ENCODE results near the gene STAT6.

DNA sequence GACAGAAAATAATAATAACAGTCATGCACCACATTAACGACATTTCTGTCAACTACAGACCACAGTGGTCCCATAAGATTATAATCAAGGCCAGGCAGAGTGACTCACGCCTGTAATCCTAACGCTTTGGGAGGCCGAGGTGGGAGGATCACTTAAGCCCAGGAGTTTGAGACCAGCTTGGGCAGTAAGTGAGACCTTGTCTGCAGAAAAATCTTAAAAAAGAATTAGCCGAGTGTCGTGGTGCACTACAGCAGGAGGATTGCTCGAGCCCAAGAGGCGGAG, 13.7 kb downstream of the STAT6 start:
- no peak for TF ChIP-seq POLR2A (IDR thresholded peaks at IDR 0.05; ENCODE audit: control extremely low read depth in 1 of 2, low read depth in 2 of 2, low read length in 2 of 2)
- TF ChIP-seq CBX5 (IDR thresholded peaks at IDR 0.05; ENCODE audit: low read depth, low read length), result no peak
- no peak for TF ChIP-seq TEAD4 (IDR thresholded peaks at IDR 0.05; ENCODE audit: low read depth, low read length)
- TF ChIP-seq, protein P1, sequence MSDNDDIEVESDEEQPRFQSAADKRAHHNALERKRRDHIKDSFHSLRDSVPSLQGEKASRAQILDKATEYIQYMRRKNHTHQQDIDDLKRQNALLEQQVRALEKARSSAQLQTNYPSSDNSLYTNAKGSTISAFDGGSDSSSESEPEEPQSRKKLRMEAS (IDR thresholded peaks at IDR 0.05), result no peak
- TF ChIP-seq, protein P2, sequence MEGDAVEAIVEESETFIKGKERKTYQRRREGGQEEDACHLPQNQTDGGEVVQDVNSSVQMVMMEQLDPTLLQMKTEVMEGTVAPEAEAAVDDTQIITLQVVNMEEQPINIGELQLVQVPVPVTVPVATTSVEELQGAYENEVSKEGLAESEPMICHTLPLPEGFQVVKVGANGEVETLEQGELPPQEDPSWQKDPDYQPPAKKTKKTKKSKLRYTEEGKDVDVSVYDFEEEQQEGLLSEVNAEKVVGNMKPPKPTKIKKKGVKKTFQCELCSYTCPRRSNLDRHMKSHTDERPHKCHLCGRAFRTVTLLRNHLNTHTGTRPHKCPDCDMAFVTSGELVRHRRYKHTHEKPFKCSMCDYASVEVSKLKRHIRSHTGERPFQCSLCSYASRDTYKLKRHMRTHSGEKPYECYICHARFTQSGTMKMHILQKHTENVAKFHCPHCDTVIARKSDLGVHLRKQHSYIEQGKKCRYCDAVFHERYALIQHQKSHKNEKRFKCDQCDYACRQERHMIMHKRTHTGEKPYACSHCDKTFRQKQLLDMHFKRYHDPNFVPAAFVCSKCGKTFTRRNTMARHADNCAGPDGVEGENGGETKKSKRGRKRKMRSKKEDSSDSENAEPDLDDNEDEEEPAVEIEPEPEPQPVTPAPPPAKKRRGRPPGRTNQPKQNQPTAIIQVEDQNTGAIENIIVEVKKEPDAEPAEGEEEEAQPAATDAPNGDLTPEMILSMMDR (IDR thresholded peaks at IDR 0.05; ENCODE audit: control extremely low read depth in 1 of 3, insufficient read depth in 1 of 3, low read depth in 1 of 3, low read length in 3 of 3), result no peak
- no peak for TF ChIP-seq POLR2AphosphoS5 (IDR thresholded peaks at IDR 0.05; ENCODE audit: low read depth, low read length)

Data from H1 (cell line).